GM12864 (cell line): ENCODE data around the gene ANKRD17.

Source experiments
- DNase-seq: peaks from one replicate; pipeline ENCODE4 v3.0.0-alpha.2; 2011; ENCODE audit warnings: low read depth
- H3K4me3 ChIP-seq: 2 replicates; pipeline ENCODE4 v1.5.1; 2011; ENCODE audit warnings: mild to moderate bottlenecking, low read depth, low read length, control low read depth
- CTCF ChIP-seq: IDR thresholded peaks from 2 replicates; pipeline ENCODE4 v1.5.1; 2011; ENCODE audit warnings: low read depth, mild to moderate bottlenecking, moderate library complexity, low read length, control low read depth, inconsistent platforms; ENCODE audit errors: missing control alignments

ANKRD17 gene

GRCh38 chr4:73281396-73281795 is 22.8 kb upstream of the ANKRD17 start:
- no peak for DNase-seq
- TF ChIP-seq CTCF: no peak
- H3K4me3 ChIP-seq: no peak overlapping the region

GRCh38 chr4:73277201-73277600 is 18.6 kb upstream of the ANKRD17 start:
- no peak overlapping the region for H3K4me3 ChIP-seq
- no peak for DNase-seq
- no peak for TF ChIP-seq CTCF

GRCh38 chr4:73275318-73275654 is 16.7 kb upstream of the ANKRD17 start:
- no peak for TF ChIP-seq CTCF
- no peak for DNase-seq
- H3K4me3 ChIP-seq: no peak overlapping the region

GRCh38 chr4:73272816-73273215 is 14.2 kb upstream of the ANKRD17 start:
- TF ChIP-seq CTCF: no peak
- no peak for DNase-seq
- no peak overlapping the region for H3K4me3 ChIP-seq

GRCh38 chr4:73267050-73267449 is 8.5 kb upstream of the ANKRD17 start:
- no peak for DNase-seq
- no peak overlapping the region for H3K4me3 ChIP-seq
- no peak for TF ChIP-seq CTCF

- peak overlapping the region; percentile 93 for H3K4me3 ChIP-seq
- DNase-seq: no peak
- no peak for TF ChIP-seq CTCF
Measured at GRCh38 chr4:73259571-73260090, 1.0 kb upstream of the ANKRD17 start.

GRCh38 chr4:73258436-73258685 is 237 bp downstream of the ANKRD17 start:
- H3K4me3 ChIP-seq: peak overlapping the region; percentile 93
- TF ChIP-seq CTCF: peak; percentile 1
- no peak for DNase-seq
